Inflammatory macrophage treated with lipopolysaccharide for 4 hours (primary cell): ENCODE measurements around the gene TSSK6.
A peak's percentile ranks its signal among the peaks of the same experiment; 100 is the strongest.

ENCODE experiments used
- DNase-seq: peaks from one replicate; pipeline ENCODE4 v3.0.0-alpha.2; 2020

Gene TSSK6

GRCh38 chr19:19514881-19515641 lies at the start of gene TSSK6:
Gene TSSK6 (minus strand): TSS chr19:19515548. CDS start chr19:19515427, 121 bp downstream.
- DNase-seq = no peak

DNA sequence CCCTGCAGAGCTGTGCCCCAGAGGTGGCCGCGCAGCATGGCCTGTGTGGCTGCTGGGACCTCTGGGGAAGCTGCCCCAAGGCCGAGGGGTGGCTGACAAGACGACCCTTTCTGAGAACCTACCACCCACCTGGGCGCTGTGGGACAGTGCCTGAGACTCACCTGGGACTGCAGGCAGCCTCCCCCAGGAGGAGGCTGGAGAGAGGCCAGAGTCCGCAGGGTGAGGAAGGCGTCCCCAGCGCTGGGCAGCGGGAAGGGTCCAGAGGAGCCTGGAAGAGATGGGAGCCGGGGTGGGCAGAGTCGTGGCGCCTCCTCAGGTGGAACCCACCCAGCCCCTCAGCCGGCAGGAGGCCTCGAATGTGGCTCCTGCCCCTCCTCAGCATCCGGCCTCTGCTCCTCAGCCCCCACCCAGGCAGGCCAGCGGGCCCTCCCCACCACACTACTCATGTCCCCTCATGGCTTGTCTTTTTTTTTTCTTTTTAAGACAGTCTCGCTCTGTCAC lies 48.0 kb upstream of the TSSK6 start:
- no peak for DNase-seq

DNA sequence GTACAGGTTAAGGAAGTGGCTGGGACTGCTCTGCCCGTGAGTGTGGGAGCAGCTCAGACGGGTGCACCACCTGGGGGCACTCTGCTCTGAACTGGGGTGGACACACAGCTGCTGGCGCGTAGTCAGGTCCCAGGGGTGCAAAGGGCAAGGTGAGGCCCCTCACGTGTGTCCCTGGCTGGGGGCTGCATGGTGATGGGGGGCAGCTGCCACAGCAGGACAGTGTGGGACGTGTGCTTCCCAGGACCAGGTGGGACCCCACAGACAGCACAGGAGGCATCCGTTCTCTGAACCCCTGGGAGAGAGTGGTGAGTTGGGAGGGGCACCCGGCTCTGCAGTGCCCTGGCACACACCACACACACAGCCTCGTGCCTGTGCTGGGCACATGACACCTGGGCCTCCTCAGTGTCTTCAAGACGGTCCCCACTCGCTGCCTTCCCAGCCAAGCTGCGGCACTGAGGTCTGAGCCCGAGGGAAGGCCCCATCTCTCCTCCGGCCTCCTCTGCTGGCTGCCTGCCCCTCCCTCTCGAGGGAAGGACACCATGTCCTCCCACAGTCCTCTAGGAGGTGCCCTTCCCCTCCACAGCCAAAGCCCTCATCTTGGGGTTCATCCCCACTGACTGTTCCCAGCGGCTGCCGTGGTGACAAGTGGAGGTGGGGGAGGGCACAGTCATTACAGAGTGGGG lies 47.5 kb upstream of the TSSK6 start:
- no peak for DNase-seq

- no peak for DNase-seq
Observed at GRCh38 chr19:19561946-19562664, 46.8 kb upstream of the TSSK6 start.

DNA sequence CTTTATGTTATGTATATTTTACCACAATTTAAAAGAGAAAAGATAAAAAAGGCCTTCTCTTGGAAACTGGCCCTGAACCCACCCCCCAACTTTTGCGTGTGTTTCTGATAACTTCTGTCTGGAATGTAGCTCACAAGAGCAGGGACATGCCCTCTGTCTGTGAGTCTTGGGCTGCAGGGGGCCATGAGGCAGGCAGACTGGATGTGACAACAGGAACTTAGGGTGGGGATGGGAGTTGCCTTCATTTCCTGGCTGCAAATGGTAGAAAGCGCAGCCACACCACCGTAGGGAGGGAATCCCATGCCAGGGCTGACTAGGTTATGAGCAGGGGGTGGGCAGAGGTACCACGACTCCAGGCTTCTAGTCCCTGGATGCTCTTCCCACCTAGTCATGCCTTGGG lies 44.6 kb upstream of the TSSK6 start:
- no peak for DNase-seq

DNA sequence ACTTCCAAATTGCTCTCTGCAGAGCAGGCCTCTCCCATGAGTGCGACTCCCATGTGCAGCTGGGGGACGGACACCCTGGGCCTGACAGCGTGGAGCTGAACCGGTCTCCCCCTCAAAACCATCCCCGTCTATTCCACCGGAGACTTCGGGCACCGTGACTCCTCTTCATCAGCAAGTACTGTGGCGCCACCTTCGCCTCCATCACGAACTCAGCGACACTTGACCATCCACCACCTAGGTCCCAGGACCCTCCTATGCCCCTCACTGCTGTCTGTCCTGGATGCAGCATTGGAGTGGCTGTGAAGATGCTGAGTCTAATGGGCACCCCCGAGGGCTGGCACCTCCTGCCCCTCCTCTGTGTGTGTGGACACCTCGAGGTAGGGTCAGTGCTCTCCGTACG lies 43.3 kb upstream of the TSSK6 start:
- DNase-seq = no peak

DNA sequence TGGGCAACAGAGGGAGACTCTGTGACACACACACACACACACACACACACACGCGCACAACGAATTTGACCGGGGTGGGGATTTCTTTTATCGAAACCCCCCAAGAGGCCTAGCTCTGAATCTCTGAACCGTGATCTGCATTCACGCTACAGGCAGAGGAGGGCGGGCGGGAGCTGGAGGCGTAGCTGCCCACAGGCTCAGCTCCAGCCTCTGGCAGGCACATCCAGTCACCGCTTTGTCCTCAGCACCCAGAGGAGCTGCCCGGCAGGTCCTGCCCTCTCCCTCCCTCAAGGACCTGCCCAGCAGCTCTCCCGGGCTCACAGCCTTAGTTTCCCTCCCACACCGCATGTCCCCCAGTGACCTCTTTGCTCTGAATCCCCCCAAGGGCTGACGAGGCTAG lies 42.7 kb upstream of the TSSK6 start:
- DNase-seq = no peak

DNA sequence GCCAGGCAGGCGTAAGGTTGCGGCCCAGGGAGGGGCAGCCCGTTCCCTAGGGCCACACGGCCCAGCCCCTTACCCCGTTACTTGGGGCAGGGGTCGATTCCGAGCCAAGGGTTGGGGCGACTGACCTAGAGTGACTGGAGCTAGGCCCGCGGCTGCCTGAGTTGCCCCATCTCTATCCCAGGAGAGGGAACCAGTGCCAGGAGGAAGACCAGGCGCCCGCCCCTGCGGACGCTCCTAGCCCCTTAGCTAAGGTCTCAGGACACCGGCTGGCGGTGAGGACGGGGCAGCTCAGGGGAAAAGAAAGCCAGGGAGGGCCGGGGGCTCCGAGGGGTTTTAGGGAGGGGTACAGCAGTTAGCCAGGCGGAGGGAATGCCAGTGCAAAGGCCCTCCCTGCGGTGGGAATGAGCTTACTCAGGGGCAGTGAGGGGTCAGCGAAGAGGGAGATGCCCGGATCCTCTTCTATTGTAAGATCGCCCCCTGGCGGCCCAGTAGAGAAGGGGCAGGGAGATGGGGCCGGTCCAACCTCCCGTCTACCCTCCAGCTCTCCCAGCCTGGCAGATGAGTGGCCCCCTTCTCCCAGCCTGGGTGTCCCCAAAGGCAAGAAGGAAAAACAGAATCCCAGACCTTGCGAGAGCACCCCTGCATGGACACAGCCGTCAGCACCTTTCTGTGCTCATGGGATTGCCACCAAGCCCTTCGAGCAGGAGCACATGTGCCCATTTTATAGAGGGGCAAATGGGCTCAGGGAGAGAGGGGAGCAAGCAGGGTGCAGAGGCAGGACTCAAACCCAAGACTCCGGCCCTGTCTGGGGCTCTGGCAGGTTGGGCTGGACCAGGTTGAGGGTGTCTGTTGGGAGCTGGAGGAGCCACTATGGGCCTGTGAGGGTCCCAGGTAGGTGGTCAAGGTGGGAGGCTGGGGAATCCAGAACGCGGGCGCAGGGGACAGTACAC lies 39.0 kb upstream of the TSSK6 start:
- DNase-seq = peak; percentile 60

GRCh38 chr19:19553670-19554069 lies 38.3 kb upstream of the TSSK6 start:
- no peak for DNase-seq

- peak; percentile 36 for DNase-seq
Observed at GRCh38 chr19:19552798-19553197, 37.5 kb upstream of the TSSK6 start.

DNA sequence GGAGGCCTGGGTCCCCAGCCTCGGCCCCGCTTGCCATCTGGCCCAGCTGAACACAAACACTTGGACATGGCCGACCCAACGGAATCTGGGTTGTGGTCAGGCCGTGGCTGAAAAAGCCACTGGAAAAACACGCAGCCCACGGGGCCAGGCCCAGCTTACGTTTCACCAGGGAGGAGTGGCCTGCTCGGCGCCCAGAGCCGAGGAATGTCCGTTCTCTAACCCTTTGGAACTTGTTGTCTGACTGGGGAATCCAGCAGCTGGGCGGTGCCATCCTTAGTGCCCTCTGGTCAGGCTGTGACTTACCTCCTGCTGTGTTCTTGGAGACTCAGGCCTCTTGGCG lies 36.5 kb upstream of the TSSK6 start:
- no peak for DNase-seq

DNA sequence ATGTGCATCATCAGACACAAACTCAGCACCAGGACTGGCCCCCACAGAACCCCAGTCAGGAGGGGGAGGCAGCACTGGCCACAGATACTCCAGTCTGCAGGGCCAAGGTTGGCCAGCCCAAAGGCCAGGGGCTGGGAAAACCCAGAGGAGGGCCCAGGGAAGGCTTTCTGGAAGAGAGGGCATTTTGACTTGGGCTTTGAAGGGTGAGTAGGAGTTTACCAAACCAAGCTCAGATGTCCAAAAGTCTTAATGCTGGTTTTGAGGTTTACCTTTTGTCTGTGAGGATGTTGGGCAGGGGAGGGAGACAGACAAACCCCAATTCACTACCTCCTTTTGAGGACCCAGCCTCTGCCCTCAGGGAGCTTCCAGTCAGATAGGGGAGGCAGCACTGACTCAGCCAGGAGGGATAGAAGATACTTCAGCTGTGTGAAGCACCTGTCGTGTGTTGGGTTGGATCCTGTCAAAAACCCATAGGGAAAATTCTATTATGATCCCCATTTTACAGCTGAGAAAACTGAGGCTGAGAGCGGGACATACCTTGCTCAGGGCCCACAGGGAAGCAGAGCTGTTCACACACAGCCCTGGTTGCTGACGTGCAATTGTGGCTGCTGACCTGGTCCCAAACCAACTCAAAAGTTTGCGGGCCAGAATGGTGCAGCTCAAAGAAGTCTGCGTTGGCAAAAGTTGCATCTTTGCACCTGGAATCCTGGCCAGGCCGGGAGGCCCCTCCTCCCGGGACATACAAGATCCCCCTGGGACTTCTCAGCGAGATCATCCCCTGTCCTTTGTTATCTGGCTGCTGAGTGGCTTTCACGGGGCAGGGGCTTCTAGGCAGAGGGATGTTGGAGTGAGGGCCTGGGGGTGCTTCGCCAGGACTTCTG lies 35.9 kb upstream of the TSSK6 start:
- DNase-seq = no peak

DNA sequence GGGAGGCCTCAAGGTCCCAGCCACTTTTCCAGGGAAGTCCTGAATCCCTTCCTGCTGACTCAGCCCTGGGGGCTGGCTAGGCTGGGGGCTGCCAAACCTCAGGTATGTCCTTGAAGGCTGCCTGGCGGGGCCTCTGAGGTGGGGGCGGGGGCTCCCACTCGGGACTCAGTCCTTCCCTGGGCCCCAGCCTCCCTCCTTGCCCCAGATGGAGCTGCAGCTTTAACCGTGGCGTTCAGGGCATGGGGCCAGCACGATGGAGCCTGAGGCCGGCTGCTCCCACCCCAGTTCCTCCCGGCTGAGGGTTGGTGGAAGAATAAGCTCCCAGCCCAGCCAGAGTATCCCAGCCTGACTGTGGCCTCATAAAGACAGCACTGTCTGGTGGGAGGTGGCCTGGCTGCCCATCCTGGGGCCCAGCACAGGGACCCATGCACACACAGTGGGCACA lies 35.2 kb upstream of the TSSK6 start:
- no peak for DNase-seq

- peak; percentile 15 for DNase-seq
Observed at GRCh38 chr19:19549804-19550464, 34.6 kb upstream of the TSSK6 start.

GRCh38 chr19:19548915-19549759 lies 33.8 kb upstream of the TSSK6 start:
- DNase-seq = no peak

DNA sequence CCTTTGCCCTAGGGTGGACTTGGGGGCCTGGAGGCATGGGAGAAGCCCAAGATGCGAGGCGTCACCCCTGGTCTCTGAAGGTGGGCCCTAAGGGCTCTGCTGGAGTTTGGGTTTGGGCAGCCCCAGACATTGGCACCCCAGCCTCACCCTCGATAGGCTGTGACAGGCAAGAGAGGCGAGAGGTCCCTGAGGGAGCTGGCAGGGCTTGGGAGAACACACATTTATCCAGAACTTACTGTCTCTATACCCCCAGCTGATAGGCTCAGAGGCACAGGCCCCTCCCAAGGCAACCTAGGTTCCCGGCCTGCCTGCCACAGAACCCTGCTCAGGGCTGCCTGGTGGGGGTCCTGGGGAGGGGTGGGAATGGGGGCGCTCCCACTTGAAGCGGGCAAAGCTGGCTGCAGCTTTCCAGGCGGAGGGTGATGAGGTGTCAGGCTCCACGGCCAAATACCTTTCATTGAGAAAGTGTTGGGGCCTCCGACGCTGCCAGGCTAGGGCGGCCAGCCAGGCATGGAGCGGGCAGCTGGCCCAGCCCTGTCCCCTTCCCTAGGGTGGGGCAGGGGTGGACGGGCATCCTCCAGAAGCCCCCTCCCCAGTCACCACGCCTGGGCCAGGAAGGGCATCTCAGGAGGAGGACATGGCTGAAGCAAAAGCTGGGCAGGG lies 32.5 kb upstream of the TSSK6 start:
- DNase-seq = no peak

DNA sequence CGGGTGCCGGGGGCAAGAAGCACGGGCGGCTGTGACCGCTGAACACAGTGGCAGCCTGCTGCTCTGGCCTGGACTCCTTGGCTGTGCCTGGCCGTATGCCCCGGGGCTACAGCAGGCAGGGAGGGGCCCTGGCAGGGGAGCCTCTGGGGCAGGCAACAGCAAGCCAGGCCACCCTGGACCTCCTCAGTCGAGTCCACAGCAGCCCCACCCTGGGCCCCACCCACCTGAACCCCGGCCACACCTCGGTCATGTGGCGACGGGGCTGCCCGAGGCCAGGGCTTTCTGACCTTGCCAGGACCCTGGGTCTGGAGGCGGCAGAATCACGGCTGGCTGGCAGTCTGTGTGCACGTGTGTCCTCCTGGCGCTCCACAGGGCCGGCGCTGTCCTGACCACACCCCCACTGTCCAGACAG lies 31.4 kb upstream of the TSSK6 start:
- no peak for DNase-seq

- DNase-seq = no peak
Observed at GRCh38 chr19:19545707-19546106, 30.4 kb upstream of the TSSK6 start.

DNA sequence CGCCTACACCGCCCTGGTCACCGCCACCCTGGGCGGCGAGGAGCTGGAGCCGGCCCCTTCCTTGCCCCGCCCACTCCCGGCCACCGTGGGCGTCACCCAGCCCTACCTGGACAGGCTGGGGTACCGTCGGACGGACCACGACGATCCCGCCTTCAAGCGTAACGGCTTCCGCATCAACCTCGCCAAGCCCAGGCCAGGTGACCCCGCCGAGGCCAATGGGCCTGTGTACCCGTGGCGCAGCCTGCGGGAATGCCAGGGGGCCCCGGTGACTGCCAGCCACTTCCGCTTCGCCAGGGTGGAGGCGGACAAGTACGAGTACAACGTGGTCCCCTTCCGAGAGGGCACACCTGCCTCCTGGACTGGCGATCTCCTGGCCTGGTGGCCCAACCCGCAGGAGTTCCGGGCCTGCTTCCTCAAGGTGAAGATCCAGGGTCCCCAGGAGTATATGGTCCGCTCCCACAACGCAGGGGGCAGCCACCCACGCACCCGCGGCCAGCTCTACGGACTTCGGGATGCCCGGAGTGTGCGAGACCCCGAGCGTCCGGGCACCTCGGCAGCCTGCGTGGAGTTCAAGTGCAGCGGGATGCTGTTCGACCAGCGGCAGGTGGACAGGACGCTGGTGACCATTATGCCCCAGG lies 29.7 kb upstream of the TSSK6 start:
- no peak for DNase-seq
